Hepatocyte (in vitro differentiated cells): Measurements from ENCODE around the gene PRR23E.

ENCODE experiments used
- EZH2 ChIP-seq: fragments of 200-600 bp; sonication (generic); IDR thresholded peaks from 2 replicates; pipeline ENCODE4 v1.6.1; 2016; ENCODE audit warnings: antibody characterized with exemption, mild to moderate bottlenecking, borderline replicate concordance
- EZH2phosphoT487 ChIP-seq: fragments of 200-600 bp; sonication (generic); IDR thresholded peaks from one replicate; pipeline ENCODE4 v1.6.1; 2018; ENCODE audit warnings: antibody characterized with exemption, mild to moderate bottlenecking, low read depth, moderate library complexity; ENCODE audit not compliant: unreplicated experiment, severe bottlenecking
- TF ChIP-seq, protein P1 (sequence below): fragments of 200-600 bp; sonication (generic); IDR thresholded peaks from 2 replicates; pipeline ENCODE4 v1.5.1; 2016; ENCODE audit warnings: antibody characterized with exemption, mild to moderate bottlenecking; ENCODE audit not compliant: poor library complexity

DNA sequence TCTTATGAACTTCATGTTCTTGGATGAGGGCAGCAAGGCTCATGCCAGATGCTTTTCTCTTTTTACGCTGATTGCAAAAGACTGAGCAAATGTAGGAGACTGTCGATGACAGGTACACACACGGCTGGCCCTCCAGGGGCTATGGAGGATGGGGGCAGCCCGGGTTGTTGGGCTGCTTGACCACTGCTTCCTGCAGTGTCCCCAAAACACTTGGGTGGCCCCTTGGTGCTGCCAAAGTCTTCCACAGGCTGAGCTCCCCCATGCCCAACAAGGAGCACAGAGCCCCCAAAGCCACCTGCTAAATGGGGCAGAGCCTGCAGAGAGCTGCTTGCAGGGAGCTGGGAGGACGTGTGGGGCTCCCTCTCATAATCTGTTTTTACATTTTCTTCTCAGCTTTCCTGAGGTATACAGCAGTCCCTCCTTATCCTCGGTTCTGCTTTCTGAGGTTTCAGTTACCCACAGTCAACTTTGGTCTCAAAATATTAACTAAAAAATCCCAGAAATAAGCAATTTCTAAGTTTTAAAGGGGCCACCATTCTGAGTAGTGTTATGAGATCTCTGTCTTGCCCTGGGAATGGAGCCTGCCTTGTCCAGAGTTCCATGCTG, 7.3 kb downstream of the PRR23E start:
- TF ChIP-seq, protein P1, sequence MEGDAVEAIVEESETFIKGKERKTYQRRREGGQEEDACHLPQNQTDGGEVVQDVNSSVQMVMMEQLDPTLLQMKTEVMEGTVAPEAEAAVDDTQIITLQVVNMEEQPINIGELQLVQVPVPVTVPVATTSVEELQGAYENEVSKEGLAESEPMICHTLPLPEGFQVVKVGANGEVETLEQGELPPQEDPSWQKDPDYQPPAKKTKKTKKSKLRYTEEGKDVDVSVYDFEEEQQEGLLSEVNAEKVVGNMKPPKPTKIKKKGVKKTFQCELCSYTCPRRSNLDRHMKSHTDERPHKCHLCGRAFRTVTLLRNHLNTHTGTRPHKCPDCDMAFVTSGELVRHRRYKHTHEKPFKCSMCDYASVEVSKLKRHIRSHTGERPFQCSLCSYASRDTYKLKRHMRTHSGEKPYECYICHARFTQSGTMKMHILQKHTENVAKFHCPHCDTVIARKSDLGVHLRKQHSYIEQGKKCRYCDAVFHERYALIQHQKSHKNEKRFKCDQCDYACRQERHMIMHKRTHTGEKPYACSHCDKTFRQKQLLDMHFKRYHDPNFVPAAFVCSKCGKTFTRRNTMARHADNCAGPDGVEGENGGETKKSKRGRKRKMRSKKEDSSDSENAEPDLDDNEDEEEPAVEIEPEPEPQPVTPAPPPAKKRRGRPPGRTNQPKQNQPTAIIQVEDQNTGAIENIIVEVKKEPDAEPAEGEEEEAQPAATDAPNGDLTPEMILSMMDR: no peak
- no peak for TF ChIP-seq EZH2
- no peak for TF ChIP-seq EZH2phosphoT487
